MCF 10A (cell line): Measurements from ENCODE around the gene SNX25. TPM values are rescaled to one million over a fixed set of nuclear protein-coding genes. Genes with fewer than 3 reads are reported as not detected.

Source experiments
- BruUV-seq: library from RNA; stranded (reverse); fragments of 400-500 nt; replicated peaks from 2 replicates; lab custom pipeline; 2021; lab: Mats Ljungman, UMichigan
- CTCF ChIA-PET: fragments of 300-600 bp; sonication (Branson Sonifier 250); formaldehyde crosslinking; extraction: SDS; loops from one replicate; lab custom pipeline; 2021; ENCODE audit warnings: antibody characterized with exemption, inconsistent platforms; lab: Yijun Ruan, JAX
- POLR2A ChIA-PET: fragments of 300-600, 350-650 bp; sonication (Branson Sonifier 250); formaldehyde crosslinking; extraction: SDS; loops from one replicate; lab custom pipeline; 2020; ENCODE audit warnings: antibody characterized with exemption, inconsistent platforms; lab: Yijun Ruan, JAX
- DNase-seq: peaks from one replicate; pipeline ENCODE4 v3.0.0-alpha.2; 2018; ENCODE audit not compliant: unreplicated experiment
- H3K27ac Mint-ChIP-seq: one replicate; pipeline ENCODE4 v1.8.0; 2022; ENCODE audit warnings: mild to moderate bottlenecking, low read depth, mixed read lengths; ENCODE audit not compliant: unreplicated experiment
- H3K27me3 Mint-ChIP-seq: one replicate; pipeline ENCODE4 v1.8.0; 2022; ENCODE audit warnings: mixed read lengths; ENCODE audit not compliant: insufficient read depth, unreplicated experiment
- H3K36me3 Mint-ChIP-seq: one replicate; pipeline ENCODE4 v1.8.0; 2022; ENCODE audit warnings: mild to moderate bottlenecking, moderate library complexity, mixed read lengths; ENCODE audit not compliant: insufficient read depth, unreplicated experiment
- H3K4me1 Mint-ChIP-seq: one replicate; pipeline ENCODE4 v1.8.0; 2022; ENCODE audit warnings: mixed read lengths; ENCODE audit not compliant: insufficient read depth, unreplicated experiment
- H3K4me3 Mint-ChIP-seq: one replicate; pipeline ENCODE4 v1.8.0; 2022; ENCODE audit warnings: mild to moderate bottlenecking, moderate library complexity, mixed read lengths; ENCODE audit not compliant: unreplicated experiment
- H3K9me3 Mint-ChIP-seq: one replicate; pipeline ENCODE4 v1.8.0; 2022; ENCODE audit warnings: mixed read lengths; ENCODE audit not compliant: unreplicated experiment
- intact Hi-C: fragments of 100-400 bp; cut with micrococcal nuclease; formaldehyde crosslinking; loops from 2 replicates; pipeline ENCODE4 v1.14.1; 2022
- total RNA-seq: library from RNA; stranded (reverse); gene quantifications from 2 replicates; pipeline ENCODE4 v1.2.3, GENCODE V29; 2022
- TF ChIP-seq, protein P1 (sequence below): fragments of 200-600 bp; IDR thresholded peaks from one replicate; pipeline ENCODE4 v1.8.0; 2022; ENCODE audit warnings: antibody characterized with exemption, mild to moderate bottlenecking; ENCODE audit not compliant: unreplicated experiment

Gene SNX25
- total RNA-seq, 1 experiment from 2014 or later, result 10.5 TPM

DNA sequence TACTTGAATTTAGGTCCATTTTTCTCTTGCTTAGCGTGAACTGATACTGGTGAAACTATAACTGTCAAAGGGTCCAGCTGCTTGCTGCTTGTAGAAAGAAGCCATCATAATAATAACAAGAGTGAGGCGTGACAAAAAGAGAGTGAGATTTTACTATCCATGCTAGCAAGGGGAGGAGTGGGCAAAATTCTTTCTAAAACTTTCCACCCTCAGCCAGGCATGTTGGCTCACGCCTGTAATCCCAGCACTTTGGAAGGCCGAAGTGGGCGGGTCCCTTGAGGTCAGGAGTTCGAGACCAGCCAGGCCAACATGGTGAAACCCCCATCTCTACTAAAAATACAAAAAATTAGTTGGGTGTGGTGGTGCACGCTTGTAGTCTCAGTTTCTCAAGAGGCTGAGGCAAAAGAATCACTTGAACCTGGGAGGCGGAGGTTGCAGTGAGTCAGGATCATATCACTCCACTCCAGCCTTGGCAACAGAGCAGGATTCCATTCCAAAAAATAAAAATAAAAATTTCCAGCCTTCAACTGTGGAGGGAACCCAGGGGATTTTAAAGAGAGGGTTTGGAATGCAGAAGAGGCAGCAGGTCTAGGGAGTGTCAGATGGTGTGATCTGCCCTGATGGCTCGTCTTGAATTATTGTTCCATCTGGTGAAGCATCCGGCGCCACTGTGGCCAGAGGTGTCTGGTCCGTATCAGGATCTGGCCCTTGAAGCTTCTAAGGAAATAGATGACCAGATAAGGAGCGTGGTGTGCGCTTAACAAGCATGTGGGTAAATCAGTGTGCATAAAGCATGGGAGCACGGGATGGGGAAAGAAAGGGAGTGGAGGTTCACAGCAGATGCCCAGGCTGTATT, 134.6 kb downstream of the SNX25 start:
- H3K36me3 Mint-ChIP-seq, result peaks cover 12% of the 10 kb centered on the region
- no peaks in the 10 kb centered on the region for H3K4me1 Mint-ChIP-seq
- H3K27me3 Mint-ChIP-seq, result no peaks in the 10 kb centered on the region
- TF ChIP-seq, protein P1, sequence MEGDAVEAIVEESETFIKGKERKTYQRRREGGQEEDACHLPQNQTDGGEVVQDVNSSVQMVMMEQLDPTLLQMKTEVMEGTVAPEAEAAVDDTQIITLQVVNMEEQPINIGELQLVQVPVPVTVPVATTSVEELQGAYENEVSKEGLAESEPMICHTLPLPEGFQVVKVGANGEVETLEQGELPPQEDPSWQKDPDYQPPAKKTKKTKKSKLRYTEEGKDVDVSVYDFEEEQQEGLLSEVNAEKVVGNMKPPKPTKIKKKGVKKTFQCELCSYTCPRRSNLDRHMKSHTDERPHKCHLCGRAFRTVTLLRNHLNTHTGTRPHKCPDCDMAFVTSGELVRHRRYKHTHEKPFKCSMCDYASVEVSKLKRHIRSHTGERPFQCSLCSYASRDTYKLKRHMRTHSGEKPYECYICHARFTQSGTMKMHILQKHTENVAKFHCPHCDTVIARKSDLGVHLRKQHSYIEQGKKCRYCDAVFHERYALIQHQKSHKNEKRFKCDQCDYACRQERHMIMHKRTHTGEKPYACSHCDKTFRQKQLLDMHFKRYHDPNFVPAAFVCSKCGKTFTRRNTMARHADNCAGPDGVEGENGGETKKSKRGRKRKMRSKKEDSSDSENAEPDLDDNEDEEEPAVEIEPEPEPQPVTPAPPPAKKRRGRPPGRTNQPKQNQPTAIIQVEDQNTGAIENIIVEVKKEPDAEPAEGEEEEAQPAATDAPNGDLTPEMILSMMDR, result no peak
- intact Hi-C loops, result no loop called here
- no peak for DNase-seq
- ChIA-PET CTCF (no interaction called here), POLR2A (no interaction called here)
- no peak overlapping the region for H3K4me3 Mint-ChIP-seq
- H3K27ac Mint-ChIP-seq, result no peak overlapping the region
- no TSS peak for BruUV-seq
- H3K9me3 Mint-ChIP-seq, result peaks cover 4% of the 10 kb centered on the region

DNA sequence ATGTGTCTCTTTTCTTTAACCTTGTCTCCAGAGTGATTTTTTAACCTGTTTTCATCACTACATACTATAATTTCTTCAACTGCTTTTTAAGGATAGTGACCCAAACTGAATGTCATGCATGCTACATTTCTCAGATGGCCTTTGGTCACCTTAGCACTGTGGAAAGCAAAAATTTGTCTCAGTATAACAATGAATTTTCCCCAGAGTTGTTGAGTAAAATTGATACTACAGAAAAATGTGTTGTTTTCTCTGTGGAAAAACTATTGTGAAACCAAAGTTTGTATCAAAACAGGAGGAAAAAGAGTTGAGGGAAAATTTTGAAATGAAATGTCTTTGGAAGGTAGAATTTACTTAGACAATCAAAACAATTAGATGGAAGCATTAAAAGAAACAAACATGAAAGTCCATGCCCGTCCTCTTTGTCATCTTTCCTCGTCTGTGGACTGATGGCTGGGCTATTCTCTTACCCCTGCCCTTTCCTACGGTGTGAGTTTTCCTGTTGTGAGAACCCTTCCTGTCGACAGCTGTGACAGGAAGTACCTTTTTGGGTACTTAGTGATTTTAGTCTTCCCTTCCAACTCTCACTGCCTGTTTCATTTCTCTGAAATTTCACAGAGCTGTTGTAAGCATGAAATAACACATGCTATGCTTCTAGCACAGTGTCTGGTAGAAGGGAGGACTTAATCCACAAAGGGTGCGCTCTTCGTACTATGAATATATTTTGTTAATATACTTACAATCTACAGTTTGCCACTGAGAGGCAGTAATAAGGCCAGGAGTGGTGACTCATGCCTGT, 135.5 kb downstream of the SNX25 start:
- TF ChIP-seq, protein P1, result no peak
- POLR2A ChIA-PET, result interaction anchor here (1.5 kb wide), 1 partner anchor 17 kb away, joined by 3 read pairs; no protein-coding TSS in a partner anchor
- Mint-ChIP-seq H3K27me3 (no peaks in the 10 kb centered on the region), H3K4me3 (no peak overlapping the region), H3K36me3 (peaks cover 11% of the 10 kb centered on the region), H3K9me3 (no peaks in the 10 kb centered on the region), H3K4me1 (no peaks in the 10 kb centered on the region), H3K27ac (no peak overlapping the region)
- CTCF ChIA-PET, result interaction anchor here (0.5 kb wide), 1 partner anchor 1176 kb away, joined by 3 read pairs; no protein-coding TSS in a partner anchor
- no peak for DNase-seq
- intact Hi-C loops, result no loop called here
- BruUV-seq, result no TSS peak

DNA sequence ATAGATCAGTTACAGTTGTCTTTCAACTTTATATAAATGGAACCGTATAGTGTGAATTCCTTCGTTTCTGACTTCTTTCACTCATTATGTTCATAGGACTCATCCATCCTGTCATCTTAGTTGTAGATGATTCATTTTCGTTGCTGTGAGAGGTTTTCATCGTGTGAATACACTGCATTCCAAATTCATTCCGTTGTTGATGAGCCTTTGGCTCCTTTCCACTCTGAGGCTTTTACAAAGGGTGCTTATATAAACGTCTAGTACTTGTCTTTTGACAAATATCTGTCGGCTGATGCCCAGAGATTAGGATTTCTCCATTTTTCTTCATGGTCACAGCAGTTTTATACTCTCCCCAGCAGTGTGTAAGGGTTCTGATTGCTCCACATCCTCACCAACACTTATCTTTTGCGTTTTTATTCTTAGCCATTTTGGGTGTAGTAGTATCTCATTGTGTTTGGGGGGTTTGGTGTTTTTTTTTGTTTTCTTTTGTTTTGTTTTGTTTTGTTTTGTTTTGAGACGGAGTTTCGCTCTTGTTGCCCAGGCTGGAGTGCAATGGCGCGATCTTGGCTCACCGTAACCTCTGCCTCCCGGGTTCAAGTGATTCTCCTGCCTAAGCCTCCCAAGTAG, 137.7 kb downstream of the SNX25 start:
- no peak overlapping the region for H3K27ac Mint-ChIP-seq
- DNase-seq, result no peak

More for the DNA sequence above, 137.7 kb downstream of the SNX25 start:
- intact Hi-C loops, result no loop called here
- Mint-ChIP-seq H3K36me3 (peaks cover 18% of the 10 kb centered on the region), H3K4me1 (no peaks in the 10 kb centered on the region), H3K4me3 (no peak overlapping the region), H3K9me3 (no peaks in the 10 kb centered on the region), H3K27me3 (no peaks in the 10 kb centered on the region)
- TF ChIP-seq, protein P1, result no peak
- no TSS peak for BruUV-seq
- ChIA-PET POLR2A (no interaction called here), CTCF (no interaction called here)
